Measurements from ENCODE around the gene CDK4.
"Not testable (repeated sequence)": the region's sequence is repeated elsewhere in the genome, so short reads cannot be mapped to it uniquely, and the experiment has no call there.

Gene CDK4

GRCh38 chr12:57726151-57726883 is 25.8 kb downstream of the CDK4 start:
- DNase-seq (ENCODE audit: low read depth, low spot score) = no peak

DNA sequence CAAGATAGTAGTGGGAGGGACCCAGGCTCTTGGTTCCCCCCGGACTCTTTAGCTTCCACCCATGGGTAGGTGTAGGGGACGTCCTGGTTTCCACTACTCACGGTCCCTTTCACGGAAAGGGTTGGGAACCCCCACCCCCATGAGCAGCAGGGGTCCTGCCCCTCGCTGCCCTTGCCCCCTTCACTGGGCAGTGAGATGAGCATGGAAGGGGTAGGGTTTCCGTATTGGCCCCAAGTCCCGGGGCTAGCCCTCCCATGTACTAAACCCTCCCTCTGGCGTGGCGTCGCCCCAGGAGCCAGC is 26.3 kb downstream of the CDK4 start:
- no peak for DNase-seq (ENCODE audit: low read depth, low spot score)

DNA sequence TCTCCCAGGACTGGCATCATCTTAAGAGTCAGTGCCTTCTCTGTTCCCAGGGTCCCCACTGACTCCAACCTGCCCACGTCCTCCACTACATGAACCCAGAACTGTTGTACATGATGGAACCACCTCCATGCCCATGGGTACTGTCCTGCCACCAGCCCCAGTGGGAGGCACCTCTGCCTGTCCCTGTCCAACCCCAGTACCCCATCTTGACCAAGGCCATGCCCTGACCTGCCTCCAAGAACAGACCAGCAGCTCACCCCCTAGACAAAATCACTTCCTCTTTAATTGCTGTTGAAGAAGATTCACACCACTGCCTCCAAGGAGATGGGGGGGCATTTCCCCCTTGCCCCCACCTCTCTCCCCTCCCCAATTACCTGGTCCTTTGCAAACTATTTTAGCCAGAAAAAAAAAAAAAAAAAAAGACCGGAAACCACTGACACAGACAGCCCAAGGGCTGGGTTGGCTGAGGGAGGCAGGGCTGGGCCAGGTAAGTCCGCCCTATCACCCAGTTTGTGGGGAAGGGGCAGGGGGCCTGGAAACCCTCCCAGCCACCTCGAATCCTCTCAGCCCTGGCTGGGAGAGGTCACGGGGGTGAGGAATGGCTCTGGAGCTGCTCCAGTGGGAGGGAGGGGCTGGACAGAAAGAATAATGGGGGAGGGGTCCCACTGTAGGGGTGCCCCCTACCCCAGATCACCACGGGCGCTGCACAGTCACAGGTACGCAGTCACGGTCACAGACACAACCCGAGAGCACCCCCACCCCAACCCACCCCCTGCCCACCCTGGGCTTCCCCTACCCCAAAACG is 27.0 kb downstream of the CDK4 start:
- no peak for DNase-seq (ENCODE audit: low read depth, low spot score)

GRCh38 chr12:57724003-57724935 is 27.8 kb downstream of the CDK4 start:
- no peak for DNase-seq (ENCODE audit: low read depth, low spot score)

DNA sequence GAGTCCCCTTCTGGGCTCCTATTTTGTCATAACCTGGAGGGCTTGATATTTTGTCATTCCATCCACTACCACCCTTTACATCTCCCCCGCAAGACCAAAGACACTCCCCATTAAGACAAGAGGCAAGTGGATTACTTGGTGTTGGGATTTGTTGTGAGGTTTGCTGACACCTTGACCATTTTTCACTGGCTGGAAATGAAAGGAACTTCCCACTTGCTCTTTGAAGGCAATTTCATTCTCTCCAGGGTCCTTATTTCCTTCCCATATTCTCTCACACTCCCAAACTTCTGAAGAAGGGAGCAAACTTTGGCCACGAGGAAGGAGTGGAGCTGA is 28.5 kb downstream of the CDK4 start:
- no peak for DNase-seq (ENCODE audit: low read depth, low spot score)

GRCh38 chr12:57722716-57723629 is 29.1 kb downstream of the CDK4 start:
- DNase-seq (ENCODE audit: low read depth, low spot score) = no peak

- DNase-seq (ENCODE audit: low read depth, low spot score) = not testable (repeated sequence)
Measured at GRCh38 chr12:57721846-57722608, 30.1 kb downstream of the CDK4 start.

GRCh38 chr12:57720606-57721595 is 31.2 kb downstream of the CDK4 start:
- no peak for DNase-seq (ENCODE audit: low read depth, low spot score)

GRCh38 chr12:57719777-57720605 is 32.1 kb downstream of the CDK4 start:
- no peak for DNase-seq (ENCODE audit: low read depth, low spot score)

- no peak for DNase-seq (ENCODE audit: low read depth, low spot score)
Measured at GRCh38 chr12:57718641-57719528, 33.2 kb downstream of the CDK4 start.

- DNase-seq (ENCODE audit: low read depth, low spot score) = no peak
Measured at GRCh38 chr12:57717846-57718640, 34.1 kb downstream of the CDK4 start.

DNA sequence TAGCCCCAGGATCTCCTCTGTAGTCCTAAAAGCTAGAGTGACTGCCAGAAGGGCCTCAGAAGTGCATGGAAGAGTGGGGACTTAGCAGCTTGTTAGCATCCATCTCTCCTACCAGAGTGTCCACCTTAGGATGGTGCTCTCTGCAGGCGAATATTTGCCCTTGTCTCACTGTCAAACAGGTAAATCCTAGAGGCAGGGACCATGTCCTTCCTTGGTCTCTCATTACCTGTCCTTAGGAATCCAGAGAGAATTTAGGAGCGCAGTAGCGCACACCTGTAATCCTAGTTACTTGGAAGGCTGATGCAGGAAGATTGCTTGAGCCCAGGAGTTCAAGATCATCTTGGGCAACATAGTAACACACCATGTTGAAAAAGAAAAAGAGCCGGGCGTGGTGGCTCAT is 35.0 kb downstream of the CDK4 start:
- no peak for DNase-seq (ENCODE audit: low read depth, low spot score)

- DNase-seq (ENCODE audit: low read depth, low spot score) = no peak
Measured at GRCh38 chr12:57716305-57716704, 35.8 kb downstream of the CDK4 start.

- no peak for DNase-seq (ENCODE audit: low read depth, low spot score)
Measured at GRCh38 chr12:57715786-57716185, 36.3 kb downstream of the CDK4 start.

- DNase-seq (ENCODE audit: low read depth, low spot score) = not testable (repeated sequence)
Measured at GRCh38 chr12:57715036-57715748, 36.9 kb downstream of the CDK4 start.

GRCh38 chr12:57713209-57713608 is 38.9 kb downstream of the CDK4 start:
- no peak for DNase-seq (ENCODE audit: low read depth, low spot score)
